ENCODE data around the gene FARS2. TPM values are rescaled to one million over a fixed set of nuclear protein-coding genes. Genes with fewer than 3 reads are reported as not detected.

Gene FARS2
- total and polyA plus RNA-seq, 2 of the 13 experiments (the other 11 are each of a cell fraction or from before 2014, with no cell fraction given): 15.4 to 26.0 TPM

DNA sequence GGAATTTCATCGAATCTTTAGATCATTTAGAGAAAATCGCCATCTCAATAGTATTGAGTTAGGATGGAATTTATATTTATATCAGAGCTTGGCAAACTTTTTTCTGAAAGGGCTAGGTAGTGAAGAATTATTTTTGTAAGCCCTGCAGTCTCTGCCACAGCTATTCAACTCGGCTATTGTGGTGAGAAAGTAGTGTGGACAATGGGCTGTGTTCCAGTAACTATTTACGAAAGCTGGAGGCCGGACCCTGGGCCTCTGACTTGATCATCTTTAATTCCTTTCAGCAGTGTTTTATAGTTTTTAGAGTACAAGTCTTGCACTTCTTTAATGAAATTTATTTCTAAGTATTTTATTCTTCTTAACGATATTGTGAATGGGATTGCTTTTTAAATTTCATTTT lies 201.5 kb downstream of the FARS2 start:
- WGBS (ENCODE audit: low lambda C conversion rate): 95% methylated on average over 6 of the region's 6 CpGs
- FAIRE-seq: no peak
- TF ChIP-seq PRMT3 (CRISPR knock-in tag; IDR thresholded peaks at IDR 0.05; ENCODE audit: borderline replicate concordance, low read depth) (no peak), SMARCE1 (IDR thresholded peaks at IDR 0.05; ENCODE audit: borderline replicate concordance) (no peak), ZKSCAN8 (CRISPR knock-in tag; IDR thresholded peaks at IDR 0.05; ENCODE audit: borderline replicate concordance) (no peak), ZFAT (CRISPR knock-in tag; conservative IDR thresholded peaks at IDR 0.05) (no peak), CREB1 (IDR thresholded peaks at IDR 0.05) (no peak), CREB1 (CRISPR knock-in tag; IDR thresholded peaks at IDR 0.05) (no peak), ARID2 (CRISPR knock-in tag; IDR thresholded peaks at IDR 0.05; ENCODE audit: borderline replicate concordance) (no peak), ZNF724P (CRISPR knock-in tag; IDR thresholded peaks at IDR 0.05; ENCODE audit: borderline replicate concordance) (no peak), SOX5 (CRISPR knock-in tag; IDR thresholded peaks at IDR 0.05; ENCODE audit: borderline replicate concordance) (no peak), MYNN (CRISPR knock-in tag; IDR thresholded peaks at IDR 0.05; ENCODE audit: low read depth) (no peak), ZNF567 (CRISPR knock-in tag; IDR thresholded peaks at IDR 0.05; ENCODE audit: borderline replicate concordance) (no peak), ZNF782 (CRISPR knock-in tag; IDR thresholded peaks at IDR 0.05; ENCODE audit: borderline replicate concordance) (no peak)
- TF ChIP-seq, protein P1, sequence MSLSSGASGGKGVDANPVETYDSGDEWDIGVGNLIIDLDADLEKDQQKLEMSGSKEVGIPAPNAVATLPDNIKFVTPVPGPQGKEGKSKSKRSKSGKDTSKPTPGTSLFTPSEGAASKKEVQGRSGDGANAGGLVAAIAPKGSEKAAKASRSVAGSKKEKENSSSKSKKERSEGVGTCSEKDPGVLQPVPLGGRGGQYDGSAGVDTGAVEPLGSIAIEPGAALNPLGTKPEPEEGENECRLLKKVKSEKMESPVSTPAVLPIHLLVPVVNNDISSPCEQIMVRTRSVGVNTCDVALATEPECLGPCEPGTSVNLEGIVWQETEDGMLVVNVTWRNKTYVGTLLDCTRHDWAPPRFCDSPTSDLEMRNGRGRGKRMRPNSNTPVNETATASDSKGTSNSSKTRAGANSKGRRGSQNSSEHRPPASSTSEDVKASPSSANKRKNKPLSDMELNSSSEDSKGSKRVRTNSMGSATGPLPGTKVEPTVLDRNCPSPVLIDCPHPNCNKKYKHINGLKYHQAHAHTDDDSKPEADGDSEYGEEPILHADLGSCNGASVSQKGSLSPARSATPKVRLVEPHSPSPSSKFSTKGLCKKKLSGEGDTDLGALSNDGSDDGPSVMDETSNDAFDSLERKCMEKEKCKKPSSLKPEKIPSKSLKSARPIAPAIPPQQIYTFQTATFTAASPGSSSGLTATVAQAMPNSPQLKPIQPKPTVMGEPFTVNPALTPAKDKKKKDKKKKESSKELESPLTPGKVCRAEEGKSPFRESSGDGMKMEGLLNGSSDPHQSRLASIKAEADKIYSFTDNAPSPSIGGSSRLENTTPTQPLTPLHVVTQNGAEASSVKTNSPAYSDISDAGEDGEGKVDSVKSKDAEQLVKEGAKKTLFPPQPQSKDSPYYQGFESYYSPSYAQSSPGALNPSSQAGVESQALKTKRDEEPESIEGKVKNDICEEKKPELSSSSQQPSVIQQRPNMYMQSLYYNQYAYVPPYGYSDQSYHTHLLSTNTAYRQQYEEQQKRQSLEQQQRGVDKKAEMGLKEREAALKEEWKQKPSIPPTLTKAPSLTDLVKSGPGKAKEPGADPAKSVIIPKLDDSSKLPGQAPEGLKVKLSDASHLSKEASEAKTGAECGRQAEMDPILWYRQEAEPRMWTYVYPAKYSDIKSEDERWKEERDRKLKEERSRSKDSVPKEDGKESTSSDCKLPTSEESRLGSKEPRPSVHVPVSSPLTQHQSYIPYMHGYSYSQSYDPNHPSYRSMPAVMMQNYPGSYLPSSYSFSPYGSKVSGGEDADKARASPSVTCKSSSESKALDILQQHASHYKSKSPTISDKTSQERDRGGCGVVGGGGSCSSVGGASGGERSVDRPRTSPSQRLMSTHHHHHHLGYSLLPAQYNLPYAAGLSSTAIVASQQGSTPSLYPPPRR (CRISPR knock-in tag; IDR thresholded peaks at IDR 0.05; ENCODE audit: borderline replicate concordance): no peak
- TF ChIP-seq, protein P2, sequence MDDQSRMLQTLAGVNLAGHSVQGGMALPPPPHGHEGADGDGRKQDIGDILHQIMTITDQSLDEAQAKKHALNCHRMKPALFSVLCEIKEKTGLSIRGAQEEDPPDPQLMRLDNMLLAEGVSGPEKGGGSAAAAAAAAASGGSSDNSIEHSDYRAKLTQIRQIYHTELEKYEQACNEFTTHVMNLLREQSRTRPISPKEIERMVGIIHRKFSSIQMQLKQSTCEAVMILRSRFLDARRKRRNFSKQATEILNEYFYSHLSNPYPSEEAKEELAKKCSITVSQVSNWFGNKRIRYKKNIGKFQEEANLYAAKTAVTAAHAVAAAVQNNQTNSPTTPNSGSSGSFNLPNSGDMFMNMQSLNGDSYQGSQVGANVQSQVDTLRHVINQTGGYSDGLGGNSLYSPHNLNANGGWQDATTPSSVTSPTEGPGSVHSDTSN (CRISPR knock-in tag; IDR thresholded peaks at IDR 0.05; ENCODE audit: borderline replicate concordance): no peak
- H3K27me3 ChIP-seq (ENCODE audit: control insufficient read depth in 1 of 2, insufficient read depth in 2 of 2, low read length in 2 of 2): no peaks in the 10 kb centered on the region
- no peak overlapping the region for H2AFZ ChIP-seq (ENCODE audit: low read length)
- H3K9ac ChIP-seq (ENCODE audit: insufficient read depth, low read depth, low read length): no peak overlapping the region
- BruUV-seq (replicated peaks): no TSS peak
- 0 out of 5 replicates have a peak, but pooled peaks cover 0 to 1% of the 10 kb centered on the region in 2 experiments for H3K36me3 ChIP-seq (replicated peaks in 1 of 2; ENCODE audit: control insufficient read depth in 1 of 2, insufficient read depth in 2 of 2, low read length in 2 of 2)
- no peak overlapping the region for H3K27ac ChIP-seq (ENCODE audit: extremely low read length, insufficient read depth, low read length)
- no peaks in the 10 kb centered on the region for H3K9me3 ChIP-seq (ENCODE audit: low read length)
- no peak overlapping the region for H3K4me3 ChIP-seq (replicated peaks in 1 of 3; ENCODE audit: insufficient read depth in 1 of 3, low read depth in 2 of 3, low read length in 3 of 3)
- ChIA-PET CTCF (ENCODE audit: low intra/inter-chr PET ratio, low total read pairs) (no interaction called here), POLR2A (no interaction called here)
- intact Hi-C loops (cut with micrococcal nuclease; ENCODE audit: unreplicated experiment): no loop called here
- no peaks in the 10 kb centered on the region for H3K4me1 ChIP-seq (ENCODE audit: insufficient read depth, low read length)
- ATAC-seq: no peak
- no peaks in the 10 kb centered on the region for H3K79me2 ChIP-seq (ENCODE audit: insufficient read depth, low read length)
- no peaks in the 10 kb centered on the region for H4K20me1 ChIP-seq (ENCODE audit: insufficient read depth, low read length)
- no peak overlapping the region for H3K4me2 ChIP-seq (ENCODE audit: low read depth, low read length)
- in situ Hi-C loops (cut with HindIII; ENCODE audit: extremely low pct_ligation_motif_present, low pct_unique_long_range_greater_than_20kb): no loop called here
- DNase-seq (ENCODE audit: low spot score): no peak

Measured in HepG2 (cell line).